Ovary (tissue), 9 donors: ENCODE measurements around the gene CRTC3. TPM values are rescaled to one million over a fixed set of nuclear protein-coding genes. Genes with fewer than 3 reads are reported as not detected.
"Not testable (repeated sequence)": the region's sequence is repeated elsewhere in the genome, so short reads cannot be mapped to it uniquely, and the experiment has no call there.

Source experiments
- DNase-seq, 5 donors: peaks; one replicate each; pipeline ENCODE4 v3.0.0-alpha.2; 2019 to 2020
- H3K27ac ChIP-seq, 2 donors: fragments of 200-600 bp; one replicate each; pipeline versions ENCODE4 v1.5.1 to v1.8.0; 2019 to 2022
- H3K27me3 ChIP-seq: fragments of 200-600 bp; one replicate; pipeline ENCODE4 v1.8.0; 2022
- H3K36me3 ChIP-seq: fragments of 200-600 bp; sonication (generic); one replicate; pipeline ENCODE4 v1.5.1; 2019
- H3K4me1 ChIP-seq: one replicate; pipeline ENCODE4 v1.8.1; 2013; ENCODE audit warnings: mild to moderate bottlenecking, moderate library complexity; ENCODE audit not compliant: insufficient read depth
- H3K4me3 ChIP-seq: fragments of 200-600 bp; sonication (generic); one replicate; pipeline ENCODE4 v1.5.1; 2017
- H3K9me3 ChIP-seq, 2 donors: fragments of 200-600 bp in 1 of 2; sonication (generic) in 1 of 2; one replicate each; pipeline versions ENCODE4 v1.5.1 to v1.8.1; 2013 to 2019; ENCODE audit warnings: mild to moderate bottlenecking in 1 of 2, moderate library complexity in 1 of 2
- CTCF ChIP-seq, 3 donors: fragments of 450-650 bp in 2 of 3; fragments of 200-600 bp in 1 of 3; IDR thresholded peaks; one replicate each; pipeline versions ENCODE4 v1.5.1 to v1.8.0; 2016 to 2022; ENCODE audit warnings: antibody characterized with exemption in 3 of 3, mild to moderate bottlenecking in 1 of 3
- EP300 ChIP-seq: sonication (generic); formaldehyde crosslinking; IDR thresholded peaks from one replicate; pipeline ENCODE4 v1.6.1; 2017; ENCODE audit warnings: antibody characterized with exemption
- POLR2A ChIP-seq: fragments of 450-650 bp; IDR thresholded peaks from one replicate; pipeline ENCODE4 v1.6.1; 2017; ENCODE audit warnings: antibody characterized with exemption, mild to moderate bottlenecking, moderate library complexity
- WGBS, 3 donors: extraction: QIAGEN DNeasy Blood & Tissue Kit in 1 of 3; methylation state at CpG; one replicate each; pipeline versions ENCODE4 v1.1.5 to v1.1.7; 2013 to 2017; 5-methylcytosine and 5-hydroxymethylcytosine counted together
- intact Hi-C, 4 donors: fragments of 100-400 bp; cut with DNase I; formaldehyde crosslinking; loops; one replicate each; pipeline versions ENCODE4 v1.11.0 to v1.15.1; 2022 to 2023
- polyA plus RNA-seq, 2 donors: library from polyadenylated mRNA; stranded (reverse); fragments of 200-250 nt in 1 of 2; fragments of 350-450 nt in 1 of 2; fragmentation: Illumina TruSeq in 1 of 2; extraction: RNeasy Lipid Tissue Mini Kit (QIAGEN cat#74804) in 1 of 2; gene quantifications; one replicate each; pipeline ENCODE4 v1.2.3, GENCODE V29; 2013 to 2014
- total RNA-seq, 7 donors: library from RNA; depleted of rRNA in 2 of 7; stranded (reverse); fragments of >200 nt in 2 of 7; fragmentation: NEBNext Ultra II Directional in 3 of 7; extraction: Animal tissue kit (Norgen Biotek cat#: 25700) in 3 of 7; gene quantifications; one replicate each; pipeline versions ENCODE4 v1.1.0 to v1.2.4, GENCODE V29; 2016 to 2023
- donor health status: DM: no; HTN: no; CAD: no; lungs with moderate emphysema.
- donor health status: DM: no; HTN: no; CAD: no.
- donor health status: Bipolar disorder and iron deficiency.
- donor health status: DM: yes; HTN: yes; CAD: no.
- donor health status: DM: no; HTN: no; CAD: no.
- donor health status: DM: yes; HTN: yes; CAD: no.

The CRTC3 gene
- total and polyA plus RNA-seq, 9 donors = 36.9 to 106 (median 85.4) TPM

GRCh38 chr15:90654233-90655136, 124.8 kb downstream of the CRTC3 start:
- H3K27me3 ChIP-seq = no peaks in the 10 kb centered on the region
- no peaks in the 10 kb centered on the region for H3K9me3 ChIP-seq
- no peak for TF ChIP-seq POLR2A
- TF ChIP-seq EP300 = no peak
- no peak for TF ChIP-seq CTCF (IDR thresholded peaks at IDR 0.05)
- intact Hi-C loops = no loop called here
- DNase-seq = no peak
- H3K4me3 ChIP-seq = no peak overlapping the region
- WGBS, 3 donors = 76 to 82% (median 80%) methylated on average over 11 to 12 of the region's 12 CpGs
- no peaks in the 10 kb centered on the region for H3K4me1 ChIP-seq
- H3K36me3 ChIP-seq = no peaks in the 10 kb centered on the region
- no peak overlapping the region for H3K27ac ChIP-seq

- H3K36me3 ChIP-seq, H3K9me3 ChIP-seq, DNase-seq, H3K27ac ChIP-seq, intact Hi-C loops, H3K4me3 ChIP-seq, H3K27me3 ChIP-seq, H3K4me1 ChIP-seq: not testable (repeated sequence)
- 52 to 63% (median 63%) methylated on average over 7 of the region's 7 CpGs for WGBS, 3 donors
Measured at GRCh38 chr15:90657520-90658172, 127.9 kb downstream of the CRTC3 start.

DNA sequence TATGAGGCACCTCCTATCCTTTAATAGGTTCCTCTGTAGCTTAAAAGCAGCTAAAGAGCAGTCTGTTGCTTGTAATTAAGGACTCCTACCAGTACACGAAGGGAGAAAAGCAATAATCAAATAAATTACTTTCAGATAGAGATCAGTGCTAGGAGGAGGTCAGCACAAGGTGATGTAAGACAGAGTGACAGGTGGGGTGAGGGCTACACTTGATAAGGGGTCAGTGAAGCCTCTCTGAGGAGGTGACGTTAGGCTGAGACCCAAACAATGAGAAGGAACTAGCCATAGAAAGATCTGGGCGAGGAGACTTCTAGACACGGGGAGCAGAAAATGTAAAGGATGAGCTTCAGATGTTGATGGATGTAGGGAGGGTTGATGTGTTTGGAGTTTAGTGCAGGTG, 129.8 kb downstream of the CRTC3 start:
- TF ChIP-seq EP300 (no peak), CTCF (IDR thresholded peaks at IDR 0.05) (no peak), POLR2A (no peak)
- H3K9me3 ChIP-seq = no peaks in the 10 kb centered on the region
- intact Hi-C loops = no loop called here
- H3K4me3 ChIP-seq = no peak overlapping the region
- H3K27me3 ChIP-seq = no peaks in the 10 kb centered on the region
- H3K27ac ChIP-seq = no peak overlapping the region
- WGBS, 3 donors = 74 to 77% (median 75%) methylated on average over 4 of the region's 4 CpGs
- no peaks in the 10 kb centered on the region for H3K36me3 ChIP-seq
- no peak for DNase-seq
- H3K4me1 ChIP-seq = peaks cover 4% of the 10 kb centered on the region

DNA sequence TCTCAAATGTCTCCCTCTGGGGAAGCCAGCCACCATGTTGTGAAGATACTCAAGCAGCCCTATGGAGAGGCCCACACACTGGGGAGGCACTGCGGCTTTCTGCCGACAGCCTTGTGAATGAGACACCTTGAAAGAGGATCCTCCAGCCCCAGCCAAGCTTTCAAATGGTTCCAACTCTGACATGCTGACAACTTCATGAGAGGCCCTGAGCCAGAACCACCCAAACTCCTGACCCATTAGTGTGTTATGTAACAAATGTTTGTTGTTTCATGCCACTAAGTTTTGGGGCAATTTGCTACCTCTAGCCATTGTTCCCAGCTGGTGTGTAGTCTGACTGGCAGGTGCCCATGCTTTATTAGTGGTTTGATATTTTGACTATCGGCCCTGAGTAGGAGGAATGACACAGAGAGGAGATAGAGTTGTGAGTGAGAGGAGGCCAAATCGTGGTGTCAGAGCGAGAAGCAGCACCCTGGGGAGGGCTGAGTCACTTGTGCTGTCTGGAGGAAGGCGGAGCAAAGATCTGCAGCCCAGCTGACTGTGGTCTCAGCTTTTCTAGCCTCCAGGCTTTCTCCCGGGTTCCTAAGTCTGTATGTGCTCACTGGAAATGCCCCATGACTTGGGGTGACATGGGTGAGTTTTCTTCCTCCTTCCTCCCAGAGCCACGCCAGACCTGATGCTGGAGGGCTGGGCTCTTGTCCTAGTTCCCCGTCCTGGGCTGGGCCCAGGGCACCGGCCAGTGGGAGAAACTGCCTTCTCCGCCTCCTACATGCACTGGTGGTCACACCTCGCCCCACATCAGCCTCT, 130.7 kb downstream of the CRTC3 start:
- no peak overlapping the region for H3K4me3 ChIP-seq
- no peak overlapping the region for H3K27ac ChIP-seq
- no peaks in the 10 kb centered on the region for H3K27me3 ChIP-seq
- DNase-seq = peak in 1 of 5 donors; percentile 60
- WGBS, 3 donors = 42 to 46% (median 45%) methylated on average over 12 of the region's 12 CpGs
- TF ChIP-seq POLR2A = no peak
- no peak for TF ChIP-seq CTCF (IDR thresholded peaks at IDR 0.05)
- no peak for TF ChIP-seq EP300
- intact Hi-C loops = no loop called here
- H3K9me3 ChIP-seq = no peaks in the 10 kb centered on the region
- peaks cover 4% of the 10 kb centered on the region for H3K4me1 ChIP-seq
- no peaks in the 10 kb centered on the region for H3K36me3 ChIP-seq

- H3K27ac ChIP-seq, H3K27me3 ChIP-seq, H3K4me1 ChIP-seq, H3K36me3 ChIP-seq, DNase-seq, H3K4me3 ChIP-seq, H3K9me3 ChIP-seq, intact Hi-C loops: not testable (repeated sequence)
- WGBS, 3 donors = 25 to 37% (median 35%) methylated on average over 4 of the region's 4 CpGs
Measured at GRCh38 chr15:90660999-90661330, 131.2 kb downstream of the CRTC3 start.

DNA sequence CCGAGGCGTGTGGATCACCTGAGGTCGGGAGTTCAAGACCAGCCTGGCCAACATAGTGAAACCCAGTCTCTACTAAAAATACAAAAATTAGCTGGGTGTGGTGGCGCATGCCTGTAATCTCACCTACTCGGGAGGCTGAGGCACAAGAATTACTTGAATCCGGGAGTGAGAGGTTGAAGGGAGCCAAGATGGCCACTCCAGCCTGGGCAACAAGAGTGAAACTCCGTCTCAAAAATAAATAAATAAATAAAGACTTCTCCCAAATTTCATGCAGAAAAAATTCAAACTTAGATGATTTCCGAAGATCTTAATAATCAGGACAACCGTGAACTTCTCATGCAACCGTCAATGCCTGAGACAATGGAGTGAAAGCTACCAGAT, 134.3 kb downstream of the CRTC3 start:
- H3K4me3 ChIP-seq, H3K36me3 ChIP-seq, H3K9me3 ChIP-seq, H3K27me3 ChIP-seq, H3K4me1 ChIP-seq, intact Hi-C loops, H3K27ac ChIP-seq, DNase-seq: not testable (repeated sequence)
- WGBS, 3 donors = 94 to 96% (median 96%) methylated on average over 10 of the region's 10 CpGs
